SKM-1 treated with dmso at 0.1 percent for 144 hours (cell line): ENCODE results near the gene LGALSL.
"Not testable (repeated sequence)": the region's sequence is repeated elsewhere in the genome, so short reads cannot be mapped to it uniquely, and the experiment has no call there.

ENCODE experiments used
- DNase-seq: peaks from one replicate; lab custom pipeline; 2025; ENCODE audit not compliant: unreplicated experiment; lab: John Stamatoyannopoulos, UW

LGALSL gene

DNA sequence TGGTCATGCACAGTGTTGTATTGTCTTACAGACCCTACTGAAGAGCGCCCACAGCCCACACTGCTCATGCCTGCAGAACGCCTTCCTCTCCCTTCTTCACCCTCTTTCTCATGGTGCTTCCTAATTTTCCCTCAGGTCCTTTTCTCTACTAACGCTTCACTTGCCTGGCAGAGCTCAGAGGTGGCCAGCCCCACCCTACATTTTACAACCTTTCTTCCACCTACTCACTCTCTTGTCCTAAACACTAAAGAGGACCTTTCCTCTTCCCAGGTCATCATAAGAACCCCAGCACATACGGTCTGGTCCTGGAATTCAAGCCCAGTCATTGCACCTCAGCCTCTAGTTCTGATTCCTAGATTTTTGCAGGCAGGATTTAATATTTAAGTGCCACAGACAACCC lies 11.7 kb upstream of the LGALSL start:
- no peak for DNase-seq

DNA sequence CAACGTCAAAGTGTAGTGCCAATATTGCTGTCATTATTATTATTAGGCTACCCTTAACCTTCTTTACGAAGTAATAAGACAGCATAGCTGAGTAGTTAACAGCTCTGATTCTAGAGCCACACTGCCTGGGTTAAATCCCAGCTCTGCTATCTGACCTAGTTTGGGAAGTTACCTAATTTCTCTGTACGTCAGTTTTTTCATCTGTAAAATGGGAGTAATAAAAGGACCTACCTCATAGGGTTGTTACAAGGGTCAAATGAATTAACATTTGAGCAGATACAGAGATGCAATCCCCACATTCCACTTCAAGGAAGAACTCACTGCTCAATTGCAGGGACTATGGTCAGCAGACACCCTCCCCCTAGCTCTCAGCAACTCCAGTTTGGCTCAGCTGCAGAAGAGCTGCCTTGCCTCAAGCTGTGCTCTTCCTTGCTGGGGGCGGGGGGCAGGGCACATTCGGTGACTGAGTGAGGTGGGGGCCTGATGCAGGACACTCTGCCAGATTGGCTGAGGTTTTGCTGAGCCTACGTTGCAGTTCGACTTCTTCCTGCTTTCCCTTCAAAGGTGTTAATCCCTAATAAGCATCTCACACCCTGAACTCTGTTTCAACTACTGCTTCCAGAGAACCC lies 11.0 kb upstream of the LGALSL start:
- DNase-seq: no peak

DNA sequence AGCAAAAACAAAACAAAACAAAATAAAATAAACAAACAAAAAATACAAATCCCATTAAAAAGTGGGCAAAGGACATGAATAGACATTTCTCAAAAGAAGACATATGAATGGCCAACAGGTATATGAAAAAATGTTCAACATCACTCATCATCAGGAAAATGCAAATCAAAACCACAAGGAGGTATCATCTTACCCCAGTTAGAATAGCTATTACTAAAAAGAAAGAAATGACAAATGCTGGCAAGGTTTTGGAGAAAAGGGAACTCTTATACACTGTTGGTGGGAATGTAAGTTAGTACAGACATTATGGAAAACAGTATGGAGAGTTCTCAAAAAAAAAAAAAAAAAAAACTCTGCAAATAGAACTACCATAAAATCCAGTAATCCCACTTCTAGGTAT lies 8.0 kb upstream of the LGALSL start:
- DNase-seq: not testable (repeated sequence)

DNA sequence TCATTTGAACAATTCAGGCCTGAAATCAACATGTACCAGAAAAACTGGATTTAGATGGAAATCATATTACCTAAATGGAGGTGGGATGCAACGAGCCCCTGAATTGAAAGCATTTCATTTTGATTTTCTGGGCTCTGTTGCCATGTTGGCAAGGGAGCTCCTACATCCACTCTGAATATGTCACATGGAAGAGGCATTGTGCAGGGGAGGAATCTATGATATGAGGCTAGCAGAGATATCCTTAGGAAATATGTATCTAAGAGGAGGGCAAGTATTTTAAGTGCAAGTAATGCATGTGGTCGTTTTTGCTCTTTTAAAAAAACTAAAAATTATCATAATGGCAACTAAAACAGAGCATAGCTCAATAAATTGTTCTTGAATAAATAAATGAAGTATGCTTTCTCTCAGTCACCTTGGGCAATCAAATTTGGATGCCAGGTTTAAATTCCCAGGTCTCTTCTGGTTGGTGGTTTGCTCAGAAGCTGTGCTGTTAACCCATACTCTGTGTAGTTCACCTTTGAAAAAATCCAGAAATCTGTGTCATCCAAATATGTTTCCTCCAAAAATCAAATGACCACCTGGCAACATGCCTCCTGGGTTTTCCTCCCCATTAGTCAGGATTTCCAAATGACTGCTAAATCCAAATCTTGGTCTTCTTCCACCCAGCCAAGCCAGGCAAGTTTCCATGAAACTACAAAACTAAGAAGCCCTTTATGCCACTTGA lies 6.5 kb upstream of the LGALSL start:
- DNase-seq: no peak

DNA sequence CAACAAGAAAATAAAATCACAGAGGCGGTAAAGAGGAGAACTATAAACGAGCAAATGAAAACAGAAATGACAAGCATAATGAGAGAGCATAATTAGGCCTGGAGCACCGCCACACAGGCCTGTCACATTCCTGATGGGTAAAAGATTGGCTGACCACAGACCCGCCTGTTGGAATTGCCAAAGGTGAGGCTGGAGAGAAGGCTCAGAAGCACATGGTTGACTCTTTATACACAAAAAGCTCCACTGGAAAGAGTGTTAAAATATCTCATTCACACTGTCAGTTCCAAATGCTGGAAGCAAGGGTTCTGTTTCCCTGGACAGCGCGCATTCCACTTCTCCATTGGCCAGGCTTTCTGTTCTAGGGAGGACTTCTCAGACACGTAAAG lies 5.9 kb upstream of the LGALSL start:
- DNase-seq: no peak

DNA sequence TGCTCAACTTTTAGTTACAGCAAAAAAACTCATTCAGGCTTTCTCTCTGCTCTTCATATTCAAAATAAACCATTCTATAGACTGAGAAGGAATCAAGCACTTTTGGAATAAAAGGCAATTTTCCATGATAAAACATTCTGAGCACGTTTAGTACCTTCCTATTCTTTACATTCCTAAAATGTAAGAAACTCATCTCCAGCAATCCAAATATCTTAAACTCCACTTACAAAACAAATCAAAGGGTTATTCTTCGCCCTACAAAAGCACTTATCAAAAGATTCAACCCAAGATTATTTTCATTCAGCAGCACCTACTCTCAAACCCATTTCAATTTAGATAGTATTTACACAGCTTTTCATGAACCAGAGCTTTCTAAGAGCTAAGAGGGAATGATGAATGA lies 2.9 kb upstream of the LGALSL start:
- no peak for DNase-seq

DNA sequence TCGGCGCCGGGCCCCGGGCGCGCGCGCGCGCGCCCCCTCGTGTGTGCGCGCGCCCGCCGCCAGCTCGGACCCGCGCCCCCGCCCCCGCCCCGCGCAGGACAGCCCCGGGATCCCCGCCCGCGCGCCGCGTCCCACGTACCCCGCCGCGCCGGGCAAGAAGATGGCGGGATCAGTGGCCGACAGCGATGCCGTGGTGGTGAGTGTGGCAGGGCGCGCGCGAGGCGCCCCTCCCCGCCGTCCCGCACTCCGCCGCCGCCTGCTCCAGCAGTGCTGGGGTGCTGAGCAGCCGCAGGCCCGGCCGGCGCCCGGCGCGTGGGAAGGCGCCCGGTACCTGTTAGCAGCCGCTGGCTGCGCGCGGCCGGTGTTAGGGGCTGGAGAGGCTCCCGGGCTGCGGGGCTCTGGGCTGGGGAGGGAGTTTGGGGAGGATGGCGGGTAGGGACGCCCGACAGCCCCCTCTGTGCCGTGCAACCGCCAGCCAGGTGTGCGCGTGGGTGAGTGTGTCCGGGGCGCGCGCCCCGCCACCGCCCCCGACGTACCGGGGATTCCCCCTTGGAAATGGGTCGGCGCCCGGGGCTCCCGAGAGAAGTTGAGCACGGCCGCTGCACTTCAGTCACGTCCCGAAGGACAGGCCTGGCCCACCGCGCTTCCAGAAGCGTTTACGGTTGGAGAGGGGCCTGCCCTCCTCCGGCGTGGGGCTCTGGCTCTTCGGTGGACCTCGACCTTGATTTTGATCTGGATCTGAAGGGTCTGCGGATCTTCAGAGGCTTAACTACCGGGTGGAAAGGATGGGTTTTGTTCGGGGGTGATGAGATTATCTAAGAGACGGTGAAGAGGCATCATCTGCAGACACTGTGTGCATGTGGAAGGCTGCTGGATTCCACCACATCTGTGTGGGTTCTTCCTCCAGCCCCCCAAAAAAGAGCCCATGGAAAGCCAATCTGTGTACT lies 697 bp downstream of the LGALSL start:
- peak; percentile 50 for DNase-seq

DNA sequence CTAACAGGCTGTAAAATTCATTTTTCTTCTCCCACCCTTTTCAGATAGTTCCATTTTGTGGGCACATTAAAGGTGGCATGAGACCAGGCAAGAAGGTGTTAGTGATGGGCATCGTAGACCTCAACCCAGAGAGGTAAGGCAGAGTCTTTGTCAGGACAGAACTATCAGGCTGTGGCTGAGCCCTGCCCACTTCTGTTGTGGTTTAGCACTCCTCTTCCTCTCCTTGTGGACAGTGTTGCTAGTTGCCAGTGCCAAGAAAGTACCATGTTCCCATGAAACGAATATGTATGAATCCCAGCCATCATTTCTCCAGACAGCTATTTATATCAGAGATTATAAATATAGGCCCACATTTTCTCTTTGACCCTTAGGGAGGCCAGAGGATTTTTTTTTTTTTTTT lies 1.6 kb downstream of the LGALSL start:
- no peak for DNase-seq

DNA sequence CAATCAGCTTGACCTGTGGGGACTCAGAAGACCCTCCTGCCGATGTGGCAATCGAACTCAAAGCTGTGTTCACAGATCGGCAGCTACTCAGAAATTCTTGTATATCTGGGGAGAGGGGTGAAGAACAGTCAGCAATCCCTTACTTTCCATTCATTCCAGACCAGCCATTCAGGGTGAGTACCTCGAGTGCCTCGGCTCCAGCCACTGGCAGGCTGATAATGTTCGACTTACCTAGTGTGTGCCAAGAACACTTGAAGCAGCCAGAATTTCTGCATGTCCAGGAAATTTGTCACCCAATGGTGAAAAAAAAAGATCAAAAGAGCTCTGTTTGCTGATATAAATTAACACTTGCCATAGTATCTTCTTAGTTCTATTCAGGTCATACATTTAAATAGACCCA lies 2.3 kb downstream of the LGALSL start:
- DNase-seq: no peak

DNA sequence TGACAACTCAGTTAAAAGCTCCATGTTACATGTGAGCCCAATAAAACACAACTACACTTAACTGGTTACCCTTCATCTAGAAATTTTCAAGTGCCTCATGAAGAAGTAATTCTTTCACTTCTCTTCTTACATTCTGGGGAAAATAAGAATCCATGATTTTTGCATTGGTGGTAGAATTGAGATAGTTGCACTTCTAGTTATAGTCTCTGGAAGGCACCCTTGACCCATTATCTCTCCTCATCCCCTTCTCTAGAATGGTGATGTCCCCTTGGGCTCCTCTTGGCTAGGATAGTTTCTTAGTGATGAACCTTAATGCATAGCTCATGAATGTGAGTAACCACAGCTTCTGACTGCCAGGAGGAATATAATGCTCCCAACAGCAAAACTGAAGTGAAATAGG lies 3.6 kb downstream of the LGALSL start:
- no peak for DNase-seq

DNA sequence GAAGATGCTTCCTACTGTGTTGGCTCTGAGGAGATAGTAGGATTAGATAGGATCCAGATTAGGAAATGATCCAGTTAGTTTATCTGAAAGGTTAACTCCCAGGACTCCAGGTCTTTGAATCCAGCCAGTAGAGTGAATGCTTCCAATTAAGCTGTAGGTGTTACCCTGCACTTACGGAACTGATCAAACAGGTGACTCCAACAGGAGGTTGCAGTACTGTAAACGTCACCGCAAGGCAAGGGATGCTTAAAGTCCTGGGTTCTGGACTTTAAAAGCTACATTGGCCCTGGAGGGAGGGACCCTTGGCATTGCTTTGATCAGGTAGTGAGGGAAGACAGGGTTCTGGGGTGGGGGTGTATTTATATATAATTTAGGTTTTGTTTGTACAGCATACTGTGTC lies 5.6 kb downstream of the LGALSL start:
- no peak for DNase-seq

DNA sequence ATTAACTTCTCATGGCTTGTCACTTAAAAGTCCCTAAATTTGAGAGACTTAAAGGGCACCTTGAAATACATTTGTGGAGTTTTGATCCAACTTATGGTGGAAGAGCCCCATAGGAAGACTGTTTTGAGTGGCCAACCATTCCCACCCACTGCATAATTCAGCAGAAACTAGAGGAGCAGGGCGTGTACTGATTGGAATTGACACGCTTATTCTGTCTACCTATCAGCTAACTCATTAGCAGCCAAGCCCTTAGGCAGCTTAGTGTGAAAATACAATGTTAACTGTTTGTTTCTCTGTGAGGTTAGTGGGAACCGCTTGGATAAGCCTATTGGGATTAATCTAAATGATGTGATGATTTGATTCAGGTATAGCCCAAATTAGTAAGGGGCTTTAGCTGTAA lies 6.4 kb downstream of the LGALSL start:
- no peak for DNase-seq

DNA sequence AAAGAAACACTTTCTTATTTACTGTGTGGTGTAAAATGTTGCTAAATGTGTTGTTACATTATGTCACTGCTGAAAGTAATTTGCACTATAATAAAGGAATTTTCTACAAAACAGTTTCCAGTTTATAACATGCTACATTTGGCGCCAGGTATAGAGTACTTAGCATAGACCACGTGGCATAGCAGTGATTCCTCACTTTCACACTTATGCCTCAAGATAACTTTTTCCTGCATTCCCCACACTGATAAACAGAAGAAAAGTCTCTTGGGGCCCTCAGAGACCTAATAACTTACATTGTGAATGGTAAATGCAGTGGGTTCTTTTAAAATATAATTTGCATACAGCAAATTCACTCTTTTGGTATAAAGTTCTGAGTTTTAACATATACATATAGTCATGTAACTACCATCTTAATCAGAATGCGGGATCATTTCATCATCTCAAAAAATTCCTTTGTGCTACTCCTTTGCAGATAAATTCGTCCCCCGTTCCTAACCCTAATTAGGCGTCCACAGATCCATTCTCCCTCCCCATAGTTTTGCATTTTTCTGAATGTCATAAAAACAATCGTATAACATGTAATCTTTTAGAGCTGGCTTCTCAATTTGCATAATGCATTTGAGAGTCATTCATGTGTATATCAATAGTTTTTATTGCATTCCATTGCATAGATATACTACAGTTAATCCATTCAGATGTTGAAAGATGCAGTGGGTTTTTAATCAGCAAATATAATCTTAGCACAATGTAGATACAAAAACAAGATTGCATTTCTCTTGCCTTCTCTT lies 7.5 kb downstream of the LGALSL start:
- DNase-seq: no peak

DNA sequence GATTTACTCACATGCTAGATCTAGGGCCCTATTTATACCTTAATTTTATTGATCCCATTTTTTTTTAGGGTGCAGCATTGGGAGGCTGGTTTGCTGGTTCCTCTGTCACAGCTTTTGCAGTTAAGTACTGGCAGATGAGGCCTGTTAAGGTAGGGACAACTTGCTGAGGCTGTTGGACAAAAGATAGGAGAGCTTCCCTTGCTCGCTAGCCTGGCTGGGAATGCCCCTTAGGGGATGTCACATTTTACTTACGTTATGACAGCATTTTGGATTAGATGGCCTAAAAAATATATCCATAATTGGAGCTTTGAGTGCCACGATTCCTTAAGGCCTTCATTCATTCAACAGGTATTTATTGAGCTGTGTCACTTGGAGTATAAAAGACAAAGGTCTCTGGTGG lies 8.2 kb downstream of the LGALSL start:
- DNase-seq: no peak

DNA sequence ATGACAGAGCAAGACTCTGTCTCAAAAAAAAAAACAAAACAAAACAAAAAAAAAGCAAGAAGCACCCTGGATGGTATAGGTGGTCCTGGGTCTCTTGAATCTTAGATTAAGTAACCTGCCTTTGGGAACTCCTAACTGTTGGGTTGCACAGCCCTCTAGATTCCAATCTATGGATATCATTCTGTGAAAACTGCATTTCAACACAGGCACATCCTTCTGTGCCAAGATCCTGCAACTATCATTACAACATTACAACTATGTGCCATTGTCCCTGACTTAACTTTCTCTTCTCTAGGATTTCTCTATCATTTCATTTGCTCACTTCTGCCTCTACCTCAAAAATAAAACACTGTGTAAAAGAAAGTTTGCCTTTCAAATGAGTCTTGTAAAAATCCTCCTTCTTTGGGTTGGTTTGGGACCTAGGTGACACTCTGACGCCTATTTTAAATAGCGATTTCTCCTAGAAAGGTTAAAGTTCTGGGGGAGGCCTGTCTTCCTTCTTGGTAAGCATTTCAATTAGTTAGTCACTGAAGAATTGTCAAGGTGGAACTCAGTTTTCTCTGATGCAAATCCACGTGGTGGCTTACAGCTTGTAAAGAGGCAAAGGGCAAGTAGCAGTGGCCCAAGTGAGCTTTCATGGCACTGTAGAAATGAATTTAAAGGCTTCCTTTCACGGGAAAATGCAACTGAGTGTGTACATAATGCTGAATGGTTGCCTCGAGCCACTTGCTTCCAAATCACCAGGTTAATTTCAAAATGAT lies 9.2 kb downstream of the LGALSL start:
- DNase-seq: no peak

DNA sequence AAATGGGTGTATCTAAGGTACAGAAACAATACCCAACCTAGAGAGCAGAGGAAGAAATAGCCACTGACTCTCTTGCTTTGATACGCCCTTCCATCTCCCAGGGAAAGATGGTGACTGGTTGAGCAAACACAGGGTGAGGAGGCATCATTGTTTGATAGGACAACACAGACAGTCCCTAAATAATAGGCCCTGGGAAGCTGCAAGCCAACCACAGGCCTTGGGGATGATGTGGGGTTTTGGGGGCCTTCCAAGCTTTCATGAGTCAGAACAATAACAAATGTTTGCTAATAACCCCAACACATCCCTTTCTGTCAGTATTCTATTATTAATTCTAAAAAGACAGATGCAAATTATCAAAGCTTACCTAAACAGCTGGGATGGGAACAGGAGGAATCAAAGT lies 9.8 kb downstream of the LGALSL start:
- DNase-seq: no peak

DNA sequence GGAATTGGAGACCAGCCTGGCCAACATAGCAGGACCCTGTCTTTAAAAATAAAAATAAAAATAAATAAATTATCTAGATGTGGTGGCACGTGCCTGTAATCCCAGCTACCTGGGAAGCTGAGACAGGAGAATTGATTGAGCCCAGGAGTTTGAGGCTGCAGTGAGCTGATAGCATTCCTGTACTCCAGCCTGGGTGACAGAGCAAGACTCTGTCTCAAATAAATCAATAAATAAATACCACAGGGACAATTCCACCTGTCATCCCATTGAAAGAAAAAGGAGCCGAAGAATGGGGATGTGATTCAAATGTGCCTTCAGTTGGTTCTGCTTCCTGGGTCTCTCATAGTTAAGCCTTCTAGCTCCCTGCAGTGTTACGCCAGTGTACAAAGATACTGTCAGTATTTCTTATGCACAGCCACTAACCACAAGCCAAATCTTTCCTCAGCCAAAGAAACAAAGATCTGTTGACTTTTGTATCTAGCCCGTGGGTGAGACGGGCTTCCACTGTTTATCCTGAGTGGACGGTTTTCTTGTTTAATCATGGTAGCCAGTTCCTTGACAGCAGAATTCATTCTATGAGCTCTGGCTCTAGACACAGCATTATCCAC lies 12.6 kb downstream of the LGALSL start:
- DNase-seq: peak; percentile 40

DNA sequence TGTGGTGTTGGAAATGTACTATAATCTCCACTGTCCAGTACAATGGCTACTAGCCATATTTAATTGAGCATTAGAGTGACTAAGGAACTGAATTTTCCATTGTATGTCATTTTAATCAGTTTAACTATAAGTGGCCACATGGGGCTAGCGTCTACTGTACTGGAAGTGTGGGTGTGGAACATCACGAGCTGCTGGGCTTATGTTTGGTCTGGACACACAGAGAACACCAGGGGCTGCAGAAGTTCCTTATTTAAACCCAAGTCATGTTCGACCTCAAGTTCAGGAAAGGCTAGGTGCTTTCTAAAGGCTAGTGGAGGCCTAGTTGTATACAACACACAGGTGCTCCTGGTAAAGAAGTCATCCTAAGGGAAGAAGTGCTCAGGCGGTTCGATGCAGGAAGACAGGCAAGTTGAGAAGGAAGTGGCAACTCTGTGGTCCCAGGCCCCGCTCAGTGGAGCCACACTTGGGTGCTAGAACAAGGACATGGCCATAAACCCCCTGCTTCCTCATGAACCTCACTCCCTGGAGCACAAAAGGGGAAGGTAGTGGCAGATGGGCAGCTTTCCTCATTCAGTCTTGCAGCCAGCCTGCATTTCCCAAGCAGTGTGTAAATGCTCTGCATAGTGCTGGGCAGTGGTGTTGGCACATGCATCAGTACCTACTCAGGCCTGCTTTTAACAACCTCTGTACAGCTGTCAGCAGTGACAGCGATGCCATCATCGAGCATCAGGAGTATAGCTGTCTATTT lies 13.3 kb downstream of the LGALSL start:
- peak; percentile 92 for DNase-seq

DNA sequence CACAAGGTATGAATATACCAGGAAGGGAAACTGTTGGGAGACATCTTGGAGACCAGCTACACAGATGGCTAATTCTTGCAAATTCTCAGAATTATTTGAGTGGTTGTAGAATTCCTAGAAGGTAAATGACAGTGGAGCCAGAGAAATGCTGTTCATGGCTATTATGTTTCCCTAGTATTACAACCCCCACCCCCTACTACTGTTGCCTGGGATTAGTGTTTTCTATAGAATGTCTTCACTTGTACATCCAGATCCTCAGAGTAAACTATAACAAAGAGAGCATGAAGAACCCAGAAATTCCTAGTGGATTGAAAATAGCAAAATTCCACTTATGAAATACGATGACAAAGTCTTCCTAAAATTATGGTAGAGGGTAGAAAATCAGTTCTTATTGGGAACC lies 15.3 kb downstream of the LGALSL start:
- no peak for DNase-seq
